Mucosa of descending colon (tissue), 3 donors: Measurements from ENCODE around the gene MAPK12. TPM values are rescaled to one million over a fixed set of nuclear protein-coding genes. Genes with fewer than 3 reads are reported as not detected.

Experiments
- ATAC-seq: fragments of 200-7000 bp; cut with Tn5 transposase; one replicate; pipeline ENCODE4 v1.9.1; 2020; ENCODE audit warnings: mild to moderate bottlenecking, moderate library complexity
- DNase-seq, 3 donors: peaks; one replicate each; pipeline ENCODE4 v3.0.0-alpha.2; 2020
- H3K36me3 ChIP-seq: fragments of 200-600 bp; one replicate; pipeline ENCODE4 v1.8.0; 2021; ENCODE audit warnings: low read depth, mild to moderate bottlenecking
- H3K4me1 ChIP-seq: fragments of 200-600 bp; one replicate; pipeline ENCODE4 v1.8.0; 2021; ENCODE audit warnings: low read depth, mild to moderate bottlenecking
- H3K4me3 ChIP-seq: fragments of 200-600 bp; one replicate; pipeline ENCODE4 v1.8.0; 2021; ENCODE audit warnings: mild to moderate bottlenecking
- H3K9me3 ChIP-seq: fragments of 200-600 bp; one replicate; pipeline ENCODE4 v1.8.0; 2021; ENCODE audit warnings: mild to moderate bottlenecking
- CTCF ChIP-seq: fragments of 200-600 bp; IDR thresholded peaks from one replicate; pipeline ENCODE4 v1.8.0; 2022; ENCODE audit warnings: antibody characterized with exemption, mild to moderate bottlenecking
- intact Hi-C, 2 donors: fragments of 100-400 bp; cut with DNase I in 1 of 2; cut with micrococcal nuclease in 1 of 2; formaldehyde crosslinking; loops; one replicate each; pipeline versions ENCODE4 v1.11.0 to v1.11.1; 2022; cut with DNase I, micrococcal nuclease
- total RNA-seq, 3 donors: library from RNA; stranded (reverse); fragmentation: NEBNext Ultra II Directional in 2 of 3; extraction: Animal tissue kit (Norgen Biotek cat#: 25700) in 2 of 3; gene quantifications; one replicate each; pipeline versions ENCODE4 v1.2.1 to v1.2.4, GENCODE V29; 2021 to 2023
- donor health status: DM: no; HTN: no; CAD: no; lungs with moderate emphysema.
- donor health status: DM: no; HTN: no; CAD: no.
- donor health status: DM: no; HTN: yes; CAD: no.

Gene MAPK12
- total RNA-seq, 3 donors from 2014 or later: 2.3 to 6.5 (median 5.2) TPM

DNA sequence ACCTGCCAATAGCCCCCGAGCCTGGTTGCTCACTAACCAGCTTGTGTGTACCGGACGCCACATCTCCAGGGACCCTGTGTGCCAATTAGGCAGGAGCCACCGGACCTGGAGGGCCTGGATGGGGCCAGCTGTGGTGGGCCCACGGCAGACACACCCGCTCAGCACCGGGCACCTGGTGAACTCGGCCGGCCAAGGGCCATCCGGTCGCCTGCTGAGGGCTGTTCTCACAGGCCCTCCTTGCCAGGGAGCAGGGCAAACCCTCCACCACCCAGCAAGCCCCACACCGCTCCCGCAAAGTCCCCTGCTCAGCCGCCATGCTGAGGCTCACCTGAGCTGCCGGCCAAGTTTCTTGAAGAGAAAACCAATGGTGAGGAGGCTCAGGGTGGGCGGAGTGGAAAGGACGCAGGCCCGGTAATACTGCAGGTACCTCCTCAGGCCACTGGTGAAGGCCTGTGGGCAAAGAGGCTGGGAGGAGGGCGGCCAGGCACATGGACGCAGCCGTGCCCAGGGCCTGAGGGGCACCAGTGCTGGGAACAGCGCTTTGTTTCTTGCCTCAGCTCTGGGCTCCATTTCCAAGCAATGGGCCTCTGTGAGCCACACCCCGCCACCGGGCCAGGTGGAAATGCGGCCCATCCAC is 33.8 kb downstream of the MAPK12 start:
- Histone ChIP-seq H3K4me1 (no peaks in the 10 kb centered on the region), H3K9me3 (no peaks in the 10 kb centered on the region), H3K36me3 (no peaks in the 10 kb centered on the region), H3K4me3 (no peak overlapping the region)
- ATAC-seq: no peak
- intact Hi-C loops: no loop called here
- DNase-seq: peak in 1 of 3 donors; percentile 37
- TF ChIP-seq CTCF: no peak

- ATAC-seq (no peak), DNase-seq (no peak)
- no peaks in the 10 kb centered on the region for H3K36me3 ChIP-seq
- H3K9me3 ChIP-seq: no peaks in the 10 kb centered on the region
- no peak for TF ChIP-seq CTCF
- H3K4me3 ChIP-seq: no peak overlapping the region
- intact Hi-C loops: no loop called here
- H3K4me1 ChIP-seq: no peaks in the 10 kb centered on the region
These were observed 34.7 kb downstream of the MAPK12 start for GRCh38 chr22:50226875-50227165.

DNA sequence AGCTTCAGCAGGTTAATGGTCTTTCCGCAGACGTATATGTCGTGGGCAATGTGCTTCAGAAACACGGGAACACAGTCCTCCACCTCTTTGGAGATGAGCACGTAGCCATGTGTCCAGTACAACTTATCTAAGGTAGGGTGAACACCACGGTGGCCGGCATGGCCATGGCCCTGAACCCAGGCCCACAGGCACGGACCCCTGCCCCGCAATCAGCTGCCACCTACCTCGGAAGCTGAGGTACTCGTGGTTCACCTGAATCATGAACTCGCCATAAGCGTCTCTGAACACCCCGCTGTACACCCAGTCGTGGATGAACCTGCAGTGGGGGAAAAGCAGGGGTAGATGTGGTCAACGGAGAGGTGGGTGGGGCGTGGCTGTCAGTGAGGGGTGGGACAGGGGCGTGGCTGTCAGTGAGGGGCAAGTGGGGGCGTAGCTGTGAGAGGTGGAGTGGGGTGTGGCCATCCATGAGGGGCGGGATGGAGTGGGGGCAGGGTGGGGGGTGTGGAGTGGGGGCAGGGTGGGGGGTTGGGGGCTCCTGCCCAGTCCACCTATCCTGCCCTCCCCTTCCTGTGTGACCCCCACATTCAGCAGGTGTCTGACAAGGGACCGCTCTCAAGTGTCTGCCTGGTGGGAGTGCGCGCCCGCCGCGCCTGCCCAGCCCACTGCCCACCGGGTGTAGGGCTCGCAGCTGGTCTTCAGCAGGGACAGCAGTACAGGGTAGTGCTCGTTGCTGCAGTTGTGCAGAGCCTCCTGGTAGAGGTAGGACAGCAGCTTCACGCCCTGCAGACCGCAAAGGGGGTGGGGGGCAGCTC is 35.2 kb downstream of the MAPK12 start:
- ATAC-seq (no peak), DNase-seq (no peak)
- H3K4me3 ChIP-seq: no peak overlapping the region
- H3K4me1 ChIP-seq: no peaks in the 10 kb centered on the region
- H3K9me3 ChIP-seq: no peaks in the 10 kb centered on the region
- no peak for TF ChIP-seq CTCF
- intact Hi-C loops: no loop called here
- no peaks in the 10 kb centered on the region for H3K36me3 ChIP-seq

GRCh38 chr22:50225200-50225969 is 36.1 kb downstream of the MAPK12 start:
- no peak overlapping the region for H3K4me3 ChIP-seq
- ATAC-seq (peak; percentile 13), DNase-seq (no peak)
- no peak for TF ChIP-seq CTCF
- intact Hi-C loops: no loop called here
- H3K4me1 ChIP-seq: no peaks in the 10 kb centered on the region
- H3K36me3 ChIP-seq: no peaks in the 10 kb centered on the region
- no peaks in the 10 kb centered on the region for H3K9me3 ChIP-seq

DNA sequence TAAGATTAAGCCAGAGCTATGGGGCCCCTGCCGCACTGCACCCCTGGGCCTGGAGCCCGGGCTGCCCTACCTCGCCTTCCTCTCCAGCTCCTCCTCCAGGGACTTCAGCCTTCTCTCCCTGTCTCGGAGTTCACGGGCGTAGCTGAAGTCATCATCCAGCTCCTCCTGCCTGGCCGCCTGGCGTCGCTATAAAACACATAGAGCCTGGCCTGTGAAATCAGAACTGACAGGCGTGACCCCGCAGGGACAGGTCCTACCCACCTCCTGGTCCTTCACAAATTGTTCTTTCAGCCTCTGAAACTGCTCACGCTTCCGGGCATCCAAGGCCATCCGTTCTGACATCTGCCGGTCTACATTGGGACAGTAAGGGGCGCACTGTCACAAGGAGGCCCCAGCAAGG is 37.4 kb downstream of the MAPK12 start:
- ATAC-seq (no peak), DNase-seq (no peak)
- H3K4me3 ChIP-seq: no peak overlapping the region
- no peaks in the 10 kb centered on the region for H3K36me3 ChIP-seq
- intact Hi-C loops: no loop called here
- H3K4me1 ChIP-seq: no peaks in the 10 kb centered on the region
- TF ChIP-seq CTCF: no peak
- no peaks in the 10 kb centered on the region for H3K9me3 ChIP-seq
